Fibroblast of peridontal ligament (primary cell): ENCODE results near the gene TPM1.
A peak's percentile ranks its signal among the peaks of the same experiment; 100 is the strongest.

Source experiments
- DNase-seq: peaks from one replicate; pipeline ENCODE4 v3.0.0-alpha.2; 2010; ENCODE audit errors: extremely low read depth

Gene TPM1

GRCh38 chr15:63016234-63016633, 26.3 kb upstream of the TPM1 start:
- DNase-seq, result no peak

GRCh38 chr15:63018639-63019038, 23.9 kb upstream of the TPM1 start:
- peak; percentile 68 for DNase-seq

GRCh38 chr15:63019511-63020109, 22.9 kb upstream of the TPM1 start:
- DNase-seq, result peak; percentile 73

GRCh38 chr15:63020128-63020527, 22.4 kb upstream of the TPM1 start:
- no peak for DNase-seq

GRCh38 chr15:63020759-63021430, 21.7 kb upstream of the TPM1 start:
- no peak for DNase-seq

GRCh38 chr15:63022181-63022580, 20.4 kb upstream of the TPM1 start:
- no peak for DNase-seq

- no peak for DNase-seq
Observed at GRCh38 chr15:63022663-63023062, 19.9 kb upstream of the TPM1 start.

- peak; percentile 94 for DNase-seq
Observed at GRCh38 chr15:63023351-63023945, 19.1 kb upstream of the TPM1 start.

GRCh38 chr15:63025460-63025859, 17.1 kb upstream of the TPM1 start:
- DNase-seq, result no peak

GRCh38 chr15:63027646-63028045, 14.9 kb upstream of the TPM1 start:
- DNase-seq, result no peak

- no peak for DNase-seq
Observed at GRCh38 chr15:63028442-63029110, 14.0 kb upstream of the TPM1 start.

GRCh38 chr15:63029676-63030075, 12.9 kb upstream of the TPM1 start:
- no peak for DNase-seq

GRCh38 chr15:63030101-63030551, 12.4 kb upstream of the TPM1 start:
- DNase-seq, result peak; percentile 52

- no peak for DNase-seq
Observed at GRCh38 chr15:63034578-63034977, 8.0 kb upstream of the TPM1 start.

- no peak for DNase-seq
Observed at GRCh38 chr15:63035253-63035652, 7.3 kb upstream of the TPM1 start.

GRCh38 chr15:63035977-63036376, 6.6 kb upstream of the TPM1 start:
- no peak for DNase-seq

GRCh38 chr15:63037976-63038720, 4.4 kb upstream of the TPM1 start:
- no peak for DNase-seq

- peak; percentile 92 for DNase-seq
Observed at GRCh38 chr15:63038926-63039673, 3.4 kb upstream of the TPM1 start.

- DNase-seq, result no peak
Observed at GRCh38 chr15:63039811-63040210, 2.7 kb upstream of the TPM1 start.

GRCh38 chr15:63040509-63040908, 2.0 kb upstream of the TPM1 start:
- no peak for DNase-seq

GRCh38 chr15:63040954-63041353, 1.6 kb upstream of the TPM1 start:
- no peak for DNase-seq
